ENCODE data around the gene TNIK. TPM values are rescaled to one million over a fixed set of nuclear protein-coding genes. Genes with fewer than 3 reads are reported as not detected.

TNIK gene
- total and polyA plus RNA-seq, 5 experiments from 2014 or later, result 13.2 to 50.0 (median 16.1) TPM

DNA sequence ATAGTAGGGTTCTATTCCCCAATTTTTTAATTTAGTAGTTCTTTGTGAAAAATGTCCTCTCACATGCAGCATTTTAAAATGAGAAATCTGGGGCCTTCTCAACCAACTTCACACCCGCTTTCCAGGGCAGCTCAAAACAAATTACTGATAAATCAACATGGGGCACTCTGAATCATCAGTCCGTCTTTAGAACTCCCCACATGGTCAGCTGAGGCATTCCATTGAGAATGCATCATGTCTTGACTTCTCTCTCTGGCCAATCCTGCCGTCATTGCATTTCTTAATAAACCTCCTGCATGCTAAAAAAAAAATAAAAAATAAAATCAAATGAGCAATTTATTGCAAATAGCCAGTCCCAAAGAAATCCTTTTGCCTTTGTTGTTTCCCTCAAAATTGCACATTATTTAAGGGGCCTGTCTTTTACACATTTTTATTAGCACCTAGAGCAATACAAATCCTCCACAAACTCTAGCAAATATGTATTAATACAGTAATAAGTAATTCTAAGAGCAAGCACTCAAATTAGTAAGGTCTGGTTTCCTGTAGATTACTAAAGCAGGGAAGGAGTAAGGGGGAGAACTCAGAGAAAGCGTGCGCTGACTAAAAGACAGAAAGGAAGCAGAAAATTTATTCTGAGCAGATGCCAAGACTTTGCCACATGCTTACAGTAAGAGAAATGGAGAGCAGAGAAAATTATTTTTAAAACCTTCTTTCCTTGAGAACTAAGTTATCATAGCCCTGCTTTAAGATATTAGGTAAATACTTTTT, 175.7 kb downstream of the TNIK start:
- POLR2A ChIA-PET, result no interaction called here
- no peaks in the 10 kb centered on the region for H3K27me3 Mint-ChIP-seq
- no peak for DNase-seq
- ATAC-seq, result peak in 1 of 2 donors; percentile 35
- H3K9me3 Mint-ChIP-seq, result no peaks in the 10 kb centered on the region
- H3K4me1 Mint-ChIP-seq, result peaks cover 19 to 60% (median 47%) of the 10 kb centered on the region in 4 donors
- peak overlapping the region in 3 of 10 donors; percentile 24 to 74 (median 61) for H3K27ac Mint-ChIP-seq
- H3K36me3 Mint-ChIP-seq, result peaks cover 0 to 7% (median 4%) of the 10 kb centered on the region in 3 donors
- peak overlapping the region in 3 of 10 donors; percentile 10 to 16 (median 15) for H3K4me3 Mint-ChIP-seq

DNA sequence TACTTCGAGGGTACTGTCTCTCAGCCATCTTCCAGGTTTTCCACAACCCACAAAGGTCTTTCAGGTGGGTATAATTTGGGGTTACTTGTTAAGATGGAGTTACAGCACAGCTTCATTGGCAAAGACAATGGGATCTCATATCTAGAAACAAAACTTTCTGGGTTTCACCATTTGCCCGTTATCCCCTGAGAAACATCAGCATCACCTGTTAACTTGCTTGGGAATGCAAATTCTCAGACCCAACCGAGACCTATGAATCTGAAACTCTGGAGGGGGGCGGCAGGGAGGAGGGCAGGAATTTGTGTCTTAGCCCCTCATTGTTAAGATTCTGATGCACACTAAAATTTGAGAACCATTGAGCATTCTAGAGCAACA, 176.4 kb downstream of the TNIK start:
- Mint-ChIP-seq H3K36me3 (peaks cover 0 to 7% (median 4%) of the 10 kb centered on the region in 3 donors), H3K4me1 (peaks cover 19 to 61% (median 50%) of the 10 kb centered on the region in 4 donors), H3K9me3 (no peaks in the 10 kb centered on the region), H3K27me3 (no peaks in the 10 kb centered on the region), H3K27ac (peak overlapping the region in 1 of 10 donors; percentile 61), H3K4me3 (no peak overlapping the region)
- ATAC-seq (no peak), DNase-seq (no peak)
- POLR2A ChIA-PET, result no interaction called here

DNA sequence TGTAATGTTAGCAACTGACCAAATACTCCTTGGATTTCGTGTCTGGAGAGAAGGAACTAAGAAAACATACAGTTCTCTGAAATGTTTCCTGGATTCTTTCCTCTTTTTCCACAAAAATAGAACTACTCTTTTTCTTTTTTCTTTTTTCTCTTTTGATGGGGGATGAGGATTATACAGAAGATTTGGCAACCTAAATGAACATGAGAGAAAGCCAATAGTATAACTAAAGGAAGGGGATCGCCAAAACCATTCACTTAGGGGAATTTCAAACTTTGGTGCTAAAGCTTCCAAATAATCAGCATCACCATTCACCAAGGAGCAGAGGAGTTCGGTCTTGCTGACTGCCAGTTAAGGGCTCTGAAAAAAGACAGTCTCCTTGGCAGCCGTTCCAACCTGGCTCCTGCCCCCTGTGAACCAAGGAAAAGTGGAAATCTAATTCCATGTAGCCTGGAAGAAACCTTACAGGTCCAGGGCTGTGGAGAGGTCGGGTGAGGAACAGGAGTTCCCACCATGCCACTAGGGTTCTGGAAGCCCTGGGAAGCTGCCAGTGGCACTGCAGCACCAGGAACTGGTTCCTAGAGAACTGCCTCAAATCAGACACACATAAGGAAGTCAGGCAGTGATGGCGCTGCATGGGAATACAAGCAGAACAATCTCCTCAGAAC, 176.9 kb downstream of the TNIK start:
- no peak for DNase-seq
- H3K27ac Mint-ChIP-seq, result peak overlapping the region in 1 of 10 donors; percentile 61
- H3K9me3 Mint-ChIP-seq, result no peaks in the 10 kb centered on the region
- H3K4me1 Mint-ChIP-seq, result peaks cover 19 to 66% (median 53%) of the 10 kb centered on the region in 4 donors
- peaks cover 0 to 5% (median 1%) of the 10 kb centered on the region in 3 donors for H3K36me3 Mint-ChIP-seq
- POLR2A ChIA-PET, result no interaction called here
- no peak for ATAC-seq
- H3K27me3 Mint-ChIP-seq, result no peaks in the 10 kb centered on the region
- H3K4me3 Mint-ChIP-seq, result no peak overlapping the region

DNA sequence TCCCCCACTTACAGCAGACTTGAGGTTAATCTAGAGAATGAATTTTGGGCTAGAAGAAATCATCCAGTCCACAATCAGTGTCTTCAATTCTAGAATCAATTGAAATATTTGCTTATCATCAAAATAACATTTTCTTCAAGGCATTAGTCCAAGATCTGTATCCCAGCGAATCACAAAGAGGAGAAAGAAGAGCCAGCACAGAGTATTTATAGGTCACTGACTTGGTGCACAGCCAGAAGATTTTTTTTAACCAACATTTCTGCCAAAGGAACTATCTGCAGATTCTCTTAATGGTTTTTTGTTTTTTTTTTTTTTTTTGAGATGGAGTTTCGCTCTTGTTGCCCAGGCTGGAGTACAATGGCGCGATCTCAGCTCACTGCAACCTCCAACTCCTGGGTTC, 178.2 kb downstream of the TNIK start:
- H3K4me3 Mint-ChIP-seq, result no peak overlapping the region
- POLR2A ChIA-PET, result no interaction called here
- H3K27ac Mint-ChIP-seq, result no peak overlapping the region
- no peaks in the 10 kb centered on the region for H3K27me3 Mint-ChIP-seq
- peaks cover 0 to 2% (median 1%) of the 10 kb centered on the region in 3 donors for H3K36me3 Mint-ChIP-seq
- ATAC-seq, result no peak
- H3K4me1 Mint-ChIP-seq, result peaks cover 19 to 63% (median 52%) of the 10 kb centered on the region in 4 donors
- no peak for DNase-seq
- H3K9me3 Mint-ChIP-seq, result no peaks in the 10 kb centered on the region

DNA sequence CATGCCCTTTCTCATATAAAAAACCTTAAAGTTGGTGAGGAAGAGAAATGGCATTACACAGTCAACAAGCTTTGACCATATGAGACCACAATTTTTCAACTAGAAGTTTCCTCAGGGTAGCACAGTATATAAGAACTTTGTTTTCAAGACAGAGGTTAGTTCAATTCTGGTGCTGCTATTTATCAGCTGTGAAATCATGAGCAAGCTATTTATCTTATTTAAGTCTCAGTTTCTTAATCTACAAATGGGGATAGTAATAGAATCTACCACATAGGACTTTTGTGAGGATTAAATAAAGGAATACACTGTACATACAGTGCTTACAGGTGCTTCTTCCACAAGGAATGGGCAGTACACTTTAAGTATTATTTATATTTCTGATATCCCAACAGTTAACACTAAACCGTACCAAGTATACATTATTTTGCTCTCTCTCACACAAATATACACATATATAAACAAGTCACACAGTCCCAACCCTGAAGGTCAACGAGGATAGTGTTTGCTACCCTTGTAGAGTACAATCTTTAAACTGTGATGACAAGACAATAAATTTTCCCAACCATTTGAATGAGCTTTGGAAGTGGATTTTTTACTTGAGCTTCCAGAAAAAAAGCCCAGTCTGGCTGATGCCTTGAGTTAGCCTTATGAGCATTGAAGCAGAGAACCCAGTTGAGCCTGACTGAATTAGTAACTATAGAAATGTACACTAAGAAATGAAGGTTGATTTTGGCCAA, 178.8 kb downstream of the TNIK start:
- H3K4me3 Mint-ChIP-seq, result no peak overlapping the region
- H3K27ac Mint-ChIP-seq, result no peak overlapping the region
- H3K4me1 Mint-ChIP-seq, result peaks cover 19 to 57% (median 49%) of the 10 kb centered on the region in 4 donors
- H3K9me3 Mint-ChIP-seq, result no peaks in the 10 kb centered on the region
- POLR2A ChIA-PET, result interaction anchor here (1.0 kb wide), 1 partner anchor 60 kb away, joined by 3 read pairs; no protein-coding TSS in a partner anchor
- no peak for ATAC-seq
- H3K27me3 Mint-ChIP-seq, result no peaks in the 10 kb centered on the region
- no peak for DNase-seq
- H3K36me3 Mint-ChIP-seq, result peaks cover 0 to 2% (median 1%) of the 10 kb centered on the region in 3 donors

DNA sequence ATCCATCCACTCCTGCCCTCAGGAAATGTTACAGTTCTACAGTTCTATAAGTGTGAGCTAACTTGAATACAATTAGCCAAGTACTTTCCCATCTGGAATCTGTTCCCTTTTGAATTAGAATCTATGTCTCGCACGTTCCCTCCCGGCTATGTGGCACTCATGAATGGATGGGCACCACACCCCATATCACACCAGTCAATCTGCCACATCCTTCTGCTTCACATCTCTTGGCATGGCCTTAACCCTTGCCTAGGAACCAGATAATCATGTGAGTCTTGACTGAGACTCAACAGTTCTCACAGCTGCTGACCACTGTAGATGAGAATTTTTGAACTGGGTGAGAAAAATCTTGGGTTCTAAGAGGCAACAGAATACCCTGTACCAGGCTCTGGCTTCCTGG, 180.2 kb downstream of the TNIK start:
- Mint-ChIP-seq H3K36me3 (peaks cover 0 to 4% (median 2%) of the 10 kb centered on the region in 3 donors), H3K27ac (no peak overlapping the region), H3K27me3 (no peaks in the 10 kb centered on the region), H3K4me3 (no peak overlapping the region), H3K9me3 (peaks cover 0 to 4% (median 0%) of the 10 kb centered on the region in 9 donors), H3K4me1 (peaks cover 18 to 54% (median 44%) of the 10 kb centered on the region in 4 donors)
- POLR2A ChIA-PET, result no interaction called here
- ATAC-seq, result no peak
- DNase-seq, result no peak

DNA sequence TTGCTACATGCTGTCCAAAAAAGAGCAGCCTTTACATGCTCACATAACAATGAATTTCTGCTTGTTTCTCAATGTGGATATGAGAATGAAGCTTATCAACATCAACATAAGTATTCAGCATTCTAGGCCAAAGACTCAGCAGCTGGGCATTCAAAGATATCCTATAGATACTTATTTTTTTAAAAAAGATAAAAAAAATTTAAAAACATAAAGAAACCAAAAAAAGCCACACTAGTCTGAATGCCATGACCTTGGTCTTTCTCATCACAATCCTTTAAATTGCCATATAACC, 182.0 kb downstream of the TNIK start:
- peaks cover 20 to 56% (median 52%) of the 10 kb centered on the region in 4 donors for H3K4me1 Mint-ChIP-seq
- no peak overlapping the region for H3K4me3 Mint-ChIP-seq
- POLR2A ChIA-PET, result no interaction called here
- no peak for DNase-seq
- H3K27ac Mint-ChIP-seq, result no peak overlapping the region
- ATAC-seq, result no peak
- no peaks in the 10 kb centered on the region for H3K27me3 Mint-ChIP-seq
- peaks cover 0 to 4% (median 0%) of the 10 kb centered on the region in 9 donors for H3K9me3 Mint-ChIP-seq
- H3K36me3 Mint-ChIP-seq, result peaks cover 0 to 4% (median 2%) of the 10 kb centered on the region in 3 donors

DNA sequence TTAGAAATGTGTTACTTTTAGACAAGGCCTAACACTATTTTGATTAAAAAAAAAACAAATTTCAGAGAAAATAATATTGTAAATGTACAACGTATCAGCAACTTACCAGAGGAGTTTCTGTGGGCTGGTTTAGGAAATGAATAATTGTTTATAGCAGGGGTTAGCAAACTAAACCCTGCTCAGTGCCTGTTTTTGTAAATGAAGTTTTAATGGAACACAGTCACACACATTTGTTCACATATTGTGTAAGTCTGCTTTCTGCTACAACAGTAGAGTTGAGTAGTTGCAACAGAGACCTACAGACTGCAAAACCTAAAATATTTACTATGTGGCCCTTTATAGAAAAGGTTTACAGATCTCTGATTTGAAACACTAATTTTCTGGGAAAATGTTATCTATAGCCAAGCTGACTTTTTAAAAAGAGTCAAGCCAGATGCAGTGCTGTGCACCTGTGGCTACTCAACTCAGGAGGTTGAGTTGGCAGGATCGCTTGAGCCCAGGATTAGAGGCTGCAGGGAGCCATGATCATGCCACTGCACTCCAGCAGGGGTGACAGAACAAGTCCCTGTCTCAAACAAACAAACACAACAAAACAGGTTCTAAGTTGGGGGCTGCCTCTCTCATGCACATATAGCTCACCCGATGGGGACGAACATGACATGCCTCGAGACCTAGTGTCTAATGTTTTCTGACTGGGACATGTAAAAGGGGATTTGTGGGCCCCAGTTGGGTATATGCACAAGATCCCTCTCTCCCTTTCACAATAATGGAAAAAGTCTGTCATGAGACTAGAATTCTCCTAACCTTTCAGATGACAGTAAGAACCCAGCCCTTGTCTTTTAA, 182.5 kb downstream of the TNIK start:
- DNase-seq (no peak), ATAC-seq (no peak)
- Mint-ChIP-seq H3K9me3 (peaks cover 0 to 4% (median 0%) of the 10 kb centered on the region in 9 donors), H3K36me3 (peaks cover 0 to 4% (median 2%) of the 10 kb centered on the region in 3 donors), H3K27me3 (no peaks in the 10 kb centered on the region), H3K4me3 (no peak overlapping the region), H3K27ac (no peak overlapping the region), H3K4me1 (peaks cover 19 to 55% (median 52%) of the 10 kb centered on the region in 4 donors)
- POLR2A ChIA-PET, result no interaction called here

DNA sequence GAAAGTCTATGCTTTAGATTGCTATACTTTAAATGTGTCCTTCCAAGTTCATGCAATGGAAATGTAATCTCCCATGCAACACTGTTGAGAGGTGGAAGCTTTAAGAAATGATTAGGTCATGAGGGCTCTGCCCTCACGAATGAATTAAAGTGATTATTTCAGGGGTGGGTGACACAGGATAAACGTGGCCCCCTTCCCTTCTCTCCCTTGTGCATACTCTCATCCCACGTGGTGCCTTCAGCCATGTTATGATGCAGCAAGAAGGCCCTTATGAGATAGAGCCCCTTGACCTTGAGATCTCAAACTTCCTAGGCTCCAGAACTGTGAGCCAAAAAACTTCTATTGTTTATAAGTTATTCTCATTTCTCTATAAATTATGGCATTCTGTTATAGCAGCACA, 183.3 kb downstream of the TNIK start:
- Mint-ChIP-seq H3K36me3 (peaks cover 0 to 7% (median under 1%) of the 10 kb centered on the region in 3 donors), H3K27ac (no peak overlapping the region), H3K27me3 (no peaks in the 10 kb centered on the region), H3K4me1 (peaks cover 17 to 56% (median 53%) of the 10 kb centered on the region in 4 donors), H3K4me3 (no peak overlapping the region), H3K9me3 (peaks cover 0 to 7% (median 0%) of the 10 kb centered on the region in 9 donors)
- POLR2A ChIA-PET, result no interaction called here
- ATAC-seq (no peak), DNase-seq (no peak)

DNA sequence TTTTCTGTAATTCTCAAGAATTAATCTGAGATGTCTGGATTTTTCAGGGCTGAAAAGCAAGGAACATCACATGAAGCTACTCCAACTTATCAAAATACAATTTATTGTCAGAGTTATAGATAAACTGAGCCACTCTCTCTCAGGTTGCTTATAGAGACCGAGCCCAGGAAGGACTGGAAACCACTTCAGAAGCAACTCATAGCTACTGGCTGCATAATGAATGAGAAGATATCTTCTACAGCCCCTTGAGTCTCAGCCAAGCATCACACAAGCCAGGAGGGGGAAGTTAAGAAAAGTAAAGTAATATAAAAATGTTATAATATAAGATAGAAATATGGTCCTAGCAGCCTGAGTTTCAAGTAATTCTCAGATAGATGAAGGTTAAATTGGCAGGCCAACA, 186.0 kb downstream of the TNIK start:
- peak in 2 of 10 donors; percentile 31 to 35 for DNase-seq
- Mint-ChIP-seq H3K4me1 (peaks cover 25 to 68% (median 63%) of the 10 kb centered on the region in 4 donors), H3K4me3 (peak overlapping the region in 6 of 10 donors; percentile 22 to 56 (median 44)), H3K36me3 (peaks cover 0 to 6% (median 0%) of the 10 kb centered on the region in 3 donors), H3K27me3 (no peaks in the 10 kb centered on the region), H3K27ac (peak overlapping the region in 6 of 10 donors; percentile 16 to 56 (median 44)), H3K9me3 (peaks cover 0 to 7% (median 0%) of the 10 kb centered on the region in 9 donors)
- ATAC-seq, result peak; percentile 81 to 85
- POLR2A ChIA-PET, result interaction anchor here (1.3 to 1.8 kb wide), 2 partner anchors 18 to 19 kb away, joined by 3 to 8 read pairs; no protein-coding TSS in a partner anchor

DNA sequence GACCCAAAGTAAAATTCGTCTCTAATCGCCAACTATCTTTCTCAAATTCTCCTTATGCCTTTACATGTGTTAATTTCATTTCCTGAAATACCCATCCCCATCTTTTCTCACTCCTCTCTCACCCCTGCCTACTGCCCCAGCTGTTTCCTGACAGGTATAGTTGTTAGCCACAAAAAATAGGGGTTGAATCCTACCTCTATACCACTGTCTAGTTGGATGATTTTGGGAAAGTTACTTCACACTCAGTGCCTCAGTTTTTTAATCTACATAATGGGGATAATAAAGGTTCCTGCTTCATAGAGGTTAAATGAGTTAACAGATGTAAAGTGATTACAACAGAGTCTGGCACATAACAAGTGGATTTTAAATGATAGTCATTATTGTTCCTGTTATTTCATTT, 189.7 kb downstream of the TNIK start:
- POLR2A ChIA-PET, result interaction anchor here (1.6 to 3.2 kb wide), 2 partner anchors 10 to 15 kb away, joined by 4 to 14 read pairs; no protein-coding TSS in a partner anchor
- ATAC-seq, result no peak
- no peak for DNase-seq
- peak overlapping the region in 5 of 10 donors; percentile 11 to 62 (median 40) for H3K4me3 Mint-ChIP-seq
- peaks cover 0 to 7% (median 0%) of the 10 kb centered on the region in 9 donors for H3K9me3 Mint-ChIP-seq
- H3K36me3 Mint-ChIP-seq, result peaks cover 0 to 3% (median 0%) of the 10 kb centered on the region in 3 donors
- peaks cover 40 to 88% (median 82%) of the 10 kb centered on the region in 4 donors for H3K4me1 Mint-ChIP-seq
- peak overlapping the region; percentile 23 to 87 (median 74) for H3K27ac Mint-ChIP-seq
- no peaks in the 10 kb centered on the region for H3K27me3 Mint-ChIP-seq
